Activated CD8-positive, alpha-beta memory T cell treated with anti-CD3 and anti-CD28 coated beads for 36 hours (primary cell): ENCODE measurements around the gene HNRNPDL. TPM values are rescaled to one million over a fixed set of nuclear protein-coding genes. Genes with fewer than 3 reads are reported as not detected.
"Not testable (repeated sequence)": the region's sequence is repeated elsewhere in the genome, so short reads cannot be mapped to it uniquely, and the experiment has no call there.

Experiments used
- CTCF ChIA-PET: fragments of 350-600 bp; sonication (Branson Sonifier 250); formaldehyde crosslinking; loops from one replicate; lab custom pipeline; 2021; ENCODE audit warnings: antibody characterized with exemption; lab: Charles Lee
- POLR2A ChIA-PET: fragments of 350-600 bp; sonication (Branson Sonifier 250); formaldehyde crosslinking; loops from one replicate; lab custom pipeline; 2021; ENCODE audit warnings: antibody characterized with exemption; lab: Charles Lee
- total RNA-seq, 2 experiments: library from RNA; stranded (reverse); gene quantifications; one replicate each; pipeline ENCODE4 v1.2.3, GENCODE V29; 2021

HNRNPDL gene
- total RNA-seq, 2 experiments from 2014 or later = 390 to 407 TPM

DNA sequence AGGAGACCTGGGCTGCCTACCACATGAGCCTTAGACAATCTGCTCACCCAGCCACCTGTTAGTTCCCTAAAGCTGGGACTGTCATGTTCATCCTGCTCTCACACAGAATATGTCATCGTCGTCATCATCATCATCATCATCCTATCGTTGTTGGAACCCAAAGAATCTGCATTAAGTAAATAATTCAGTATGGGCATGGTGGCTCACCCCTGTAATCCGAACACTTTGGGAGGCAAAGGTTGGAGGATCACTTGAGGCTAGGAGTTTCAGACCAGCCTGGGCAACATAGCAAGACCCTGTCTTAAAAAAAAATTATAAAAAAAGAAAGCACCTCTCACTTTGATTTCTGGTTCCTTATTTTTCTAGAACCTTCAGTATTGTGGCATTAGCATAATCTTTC, 6.5 kb upstream of the HNRNPDL start:
- ChIA-PET CTCF (interaction anchor here (0.6 to 1.0 kb wide), 4 partner anchors 15 to 362 kb away, joined by 3 to 4 read pairs (median 4); partner anchors contain the start of gene SCD5), POLR2A (interaction anchor here (0.6 kb wide), 1 partner anchor 27 kb away, joined by 6 read pairs; no protein-coding TSS in a partner anchor)

DNA sequence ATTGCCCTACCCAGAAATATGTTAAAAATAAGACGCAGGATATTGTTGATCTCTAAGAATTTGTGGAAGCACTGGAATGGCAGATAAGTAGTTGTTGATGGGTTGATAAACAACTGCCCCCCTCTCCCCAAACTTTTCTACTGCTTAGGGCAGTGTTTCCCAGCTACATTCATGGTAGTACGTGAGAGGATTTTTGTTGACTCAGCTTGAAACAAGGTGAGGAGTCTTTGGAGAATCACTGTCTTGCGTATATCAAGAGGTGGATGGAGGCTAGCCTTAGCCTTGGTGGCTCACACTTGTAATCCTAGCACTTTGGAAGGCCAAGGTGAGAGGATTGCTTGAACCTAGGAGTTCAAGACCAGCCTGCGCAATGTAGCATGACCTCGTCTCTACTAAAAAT, 5.9 kb upstream of the HNRNPDL start:
- POLR2A ChIA-PET = no interaction called here
- CTCF ChIA-PET = interaction anchor here (0.6 to 0.7 kb wide), 2 partner anchors 16 to 26 kb away, joined by 3 to 4 read pairs; no protein-coding TSS in a partner anchor

DNA sequence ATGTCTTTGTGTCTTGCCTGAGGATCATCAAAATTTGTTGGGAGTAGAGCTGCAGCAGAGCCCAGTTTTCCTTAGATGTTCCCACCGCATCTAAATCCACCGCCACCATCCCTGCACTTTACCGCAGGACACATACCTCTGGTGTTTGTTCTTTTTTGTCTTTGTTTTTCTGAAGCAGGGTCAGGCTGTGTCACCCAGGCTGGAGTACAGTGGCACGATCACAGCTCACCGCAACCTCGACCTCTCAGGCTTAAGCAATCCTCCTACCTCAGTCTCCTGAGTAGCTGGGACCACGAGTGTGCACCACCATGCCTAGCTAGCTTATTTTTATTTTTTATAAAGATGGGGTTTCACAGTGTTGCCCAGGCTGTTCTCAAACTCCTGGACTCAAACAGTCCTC, 4.7 kb upstream of the HNRNPDL start:
- CTCF ChIA-PET = no interaction called here
- POLR2A ChIA-PET = interaction anchor here (1.0 kb wide), 1 partner anchor 21 kb away, joined by 3 read pairs; no protein-coding TSS in a partner anchor

DNA sequence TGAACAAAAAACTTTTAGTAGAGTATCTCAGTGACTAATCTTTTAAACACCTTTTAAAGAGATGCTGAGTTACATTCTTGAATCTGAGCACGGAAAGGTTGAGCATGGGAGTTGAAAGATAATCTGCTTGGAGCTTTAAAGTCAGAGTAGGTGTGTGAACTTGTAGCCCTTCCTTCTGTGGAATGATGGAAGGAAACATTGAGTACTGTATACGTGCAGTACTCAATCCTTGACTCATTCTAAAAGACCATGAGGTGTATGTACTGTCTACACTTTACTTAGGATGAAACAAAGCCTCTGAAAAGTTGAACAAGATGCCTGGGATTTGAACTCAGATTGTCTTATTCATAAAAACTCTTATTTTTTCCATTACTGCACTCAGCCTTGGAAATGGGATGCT, 3.5 kb upstream of the HNRNPDL start:
- ChIA-PET POLR2A (no interaction called here), CTCF (no interaction called here)

DNA sequence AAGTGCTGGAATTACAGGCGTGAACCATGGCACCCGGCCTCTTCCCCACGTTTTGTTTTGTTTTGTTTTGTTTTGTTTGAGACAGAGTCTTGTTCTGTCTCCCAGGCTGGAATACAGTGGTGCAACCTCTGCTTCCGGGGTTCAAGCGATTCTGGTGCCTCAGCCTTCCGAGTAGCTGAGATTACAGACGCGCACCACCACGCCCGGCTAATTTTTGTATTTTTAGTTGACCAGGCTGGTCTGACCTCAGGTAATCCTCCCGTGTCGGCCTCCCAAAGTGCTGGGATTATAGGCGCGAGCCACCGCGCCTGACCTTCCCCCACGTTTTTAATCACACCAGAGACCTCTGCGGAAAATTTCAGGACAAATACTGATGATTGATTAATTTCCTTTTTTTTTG, 2.3 kb upstream of the HNRNPDL start:
- CTCF ChIA-PET = no interaction called here
- POLR2A ChIA-PET = no interaction called here

DNA sequence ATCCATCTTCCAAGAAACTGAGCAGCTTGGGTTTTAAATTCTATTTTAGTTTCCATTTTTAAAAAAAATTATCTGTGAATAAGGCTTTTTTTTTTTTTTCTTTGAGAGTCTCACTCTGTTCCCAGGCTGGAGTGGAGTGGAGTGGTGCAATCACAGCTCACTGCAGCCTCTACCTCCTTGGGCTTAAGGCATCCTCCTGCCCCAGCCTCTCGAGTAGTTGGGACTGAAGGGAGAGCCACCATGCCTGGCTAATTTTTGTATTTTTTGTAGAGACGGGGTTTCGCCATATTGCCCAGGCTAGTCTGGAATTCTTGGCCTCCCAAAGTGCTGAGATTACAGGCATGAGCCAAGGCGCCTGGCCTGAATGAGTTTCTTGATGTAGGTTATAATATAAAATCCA, 1.6 kb upstream of the HNRNPDL start:
- ChIA-PET POLR2A (interaction anchor here (1.0 kb wide), 1 partner anchor 57 kb away, joined by 12 read pairs; the partner anchor contains the start of gene HNRNPD), CTCF (no interaction called here)

DNA sequence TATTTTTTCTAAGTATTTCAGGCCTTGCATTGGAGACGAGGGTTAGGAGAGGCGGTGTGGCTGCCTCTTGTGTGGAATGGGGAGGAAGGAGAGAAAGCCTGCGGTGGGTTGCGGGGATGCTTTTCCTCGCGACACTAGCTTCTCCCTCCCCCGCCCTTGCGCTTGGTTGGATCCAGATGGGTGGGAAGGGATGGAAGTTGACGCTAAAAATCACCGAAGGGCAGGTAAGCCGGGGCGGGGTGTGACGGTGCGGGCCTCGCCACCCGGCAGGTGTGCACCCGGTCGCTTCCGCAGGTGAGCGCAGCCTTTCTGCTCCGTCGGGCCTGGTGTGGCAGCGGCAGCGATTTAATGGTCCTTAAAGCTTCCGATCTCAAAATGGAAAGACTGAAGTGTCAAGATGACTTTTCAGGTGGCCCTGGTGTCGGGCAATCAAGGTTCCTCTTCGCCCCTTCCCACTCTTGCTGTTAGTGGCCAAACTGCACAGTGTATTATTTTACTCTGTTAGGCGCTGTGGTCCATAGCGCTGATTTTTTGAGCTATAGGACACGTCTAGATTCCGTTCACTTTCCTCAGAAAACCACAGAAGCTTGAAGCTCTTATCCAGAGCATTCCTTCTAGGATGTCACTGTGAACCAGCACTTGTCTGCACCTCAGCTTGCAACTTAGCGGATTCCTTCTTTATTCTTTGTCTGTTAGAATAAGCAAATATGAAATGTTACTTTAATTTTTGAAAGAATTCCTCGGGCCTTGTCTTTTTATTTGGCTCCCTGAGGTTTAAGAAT, 893 bp upstream of the HNRNPDL start:
- CTCF ChIA-PET = interaction anchor here (0.6 kb wide), 2 partner anchors 22 kb away, joined by 3 read pairs; no protein-coding TSS in a partner anchor
- POLR2A ChIA-PET = interaction anchor here (1.0 kb wide), 1 partner anchor 57 kb away, joined by 12 read pairs; the partner anchor contains the start of gene HNRNPD

DNA sequence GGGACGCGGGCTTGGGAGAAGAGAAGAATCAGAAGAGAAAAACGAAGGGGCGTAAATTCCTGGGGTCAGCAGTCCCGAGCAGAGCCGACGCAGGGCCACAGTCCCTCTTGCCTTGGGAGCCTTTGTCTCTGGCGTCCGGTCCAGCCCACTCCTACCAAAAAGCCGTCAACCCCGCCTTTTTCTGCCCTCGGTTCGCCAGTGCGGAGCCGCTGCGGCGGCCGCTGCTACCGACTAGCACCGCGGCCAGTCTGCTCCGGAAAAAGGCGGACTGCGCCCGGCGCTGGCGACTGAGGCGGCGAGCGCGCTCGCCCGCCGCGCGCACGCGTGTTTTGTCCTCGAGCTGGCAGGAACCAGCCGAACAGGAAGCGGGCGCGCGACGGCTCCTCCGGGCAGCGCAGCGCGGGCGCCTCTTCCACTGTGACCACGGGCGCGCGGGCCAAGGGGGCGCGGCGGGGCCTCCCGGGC, 502 bp downstream of the HNRNPDL start:
- POLR2A ChIA-PET = interaction anchor here (0.5 to 3.4 kb wide), 11 partner anchors 9 to 958 kb away, joined by 3 to 41 read pairs (median 4); partner anchors contain the start of genes HNRNPD, RASGEF1B and SEC31A
- CTCF ChIA-PET = interaction anchor here (1.0 to 2.6 kb wide), 11 partner anchors 9 to 581 kb away, joined by 3 to 20 read pairs (median 4); partner anchors contain the start of genes HNRNPD and LIN54

DNA sequence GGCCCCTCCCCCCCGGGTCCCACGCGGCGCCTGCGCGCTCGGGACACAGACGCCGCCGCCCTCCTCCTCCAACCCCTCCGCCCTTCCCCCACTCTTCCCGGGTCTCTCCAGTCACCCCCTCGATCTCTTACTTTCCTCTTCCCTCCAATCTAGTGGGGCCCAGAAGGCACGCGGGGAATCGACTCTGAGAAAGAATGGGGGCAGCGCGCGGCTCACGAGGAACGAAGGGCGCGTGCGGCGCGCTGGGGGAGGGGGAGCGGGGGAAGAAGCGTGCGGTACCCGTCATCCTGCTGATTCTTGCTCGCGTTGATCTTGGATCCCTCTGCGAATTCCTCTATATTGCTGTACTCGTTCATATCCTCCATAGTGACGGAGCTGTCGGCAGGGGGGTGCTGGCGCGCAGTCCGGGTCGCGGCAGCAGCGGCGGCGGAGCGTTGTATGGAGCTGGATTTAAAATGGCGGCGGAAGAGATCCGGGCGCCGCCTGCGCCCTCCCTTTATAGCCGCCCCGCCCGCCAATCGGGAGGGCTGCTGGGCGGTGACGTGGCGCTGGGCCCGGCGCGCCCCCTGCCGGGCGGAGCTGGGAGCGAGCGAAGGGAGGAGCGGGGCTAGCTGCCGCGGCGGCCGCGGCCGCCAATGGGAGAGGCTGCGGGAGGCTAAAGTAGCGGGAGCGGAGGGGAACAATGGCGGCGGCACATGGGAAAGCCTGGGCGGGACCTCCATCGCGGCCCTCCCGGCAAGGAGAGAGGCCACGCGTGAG, 1.1 kb downstream of the HNRNPDL start:
- POLR2A ChIA-PET = interaction anchor here (0.5 to 3.4 kb wide), 13 partner anchors 9 to 957 kb away, joined by 3 to 41 read pairs (median 4); partner anchors contain the start of genes HNRNPD, RASGEF1B and SEC31A
- CTCF ChIA-PET = interaction anchor here (1.0 to 2.6 kb wide), 11 partner anchors 9 to 582 kb away, joined by 3 to 20 read pairs (median 4); partner anchors contain the start of genes HNRNPD and LIN54

DNA sequence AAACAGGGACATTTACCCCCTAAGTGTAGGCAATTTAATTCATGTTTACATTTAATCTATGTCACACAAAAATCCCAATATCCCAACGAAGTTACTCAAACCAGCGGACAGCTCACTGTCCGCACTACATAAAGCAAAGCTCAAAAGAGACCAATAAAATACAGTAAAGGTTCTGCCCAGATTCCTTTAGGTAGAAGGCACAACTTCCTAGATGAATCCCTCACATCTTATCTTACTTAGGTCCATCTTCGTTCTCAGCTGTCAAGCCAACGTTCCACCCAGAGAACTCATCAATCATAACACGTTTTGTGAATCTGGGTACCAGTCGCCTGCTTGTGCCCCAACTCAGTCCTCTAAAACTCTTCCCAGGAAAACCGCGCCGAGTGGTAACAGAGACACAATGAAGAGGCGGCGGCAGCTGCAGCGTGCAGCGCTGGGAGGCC, 1.7 kb downstream of the HNRNPDL start:
- ChIA-PET CTCF (interaction anchor here (0.7 to 2.6 kb wide), 10 partner anchors 9 to 582 kb away, joined by 3 to 20 read pairs (median 4); partner anchors contain the start of genes HNRNPD and LIN54), POLR2A (interaction anchor here (0.6 to 3.4 kb wide), 9 partner anchors 8 to 583 kb away, joined by 3 to 41 read pairs (median 4); partner anchors contain the start of gene HNRNPD)

DNA sequence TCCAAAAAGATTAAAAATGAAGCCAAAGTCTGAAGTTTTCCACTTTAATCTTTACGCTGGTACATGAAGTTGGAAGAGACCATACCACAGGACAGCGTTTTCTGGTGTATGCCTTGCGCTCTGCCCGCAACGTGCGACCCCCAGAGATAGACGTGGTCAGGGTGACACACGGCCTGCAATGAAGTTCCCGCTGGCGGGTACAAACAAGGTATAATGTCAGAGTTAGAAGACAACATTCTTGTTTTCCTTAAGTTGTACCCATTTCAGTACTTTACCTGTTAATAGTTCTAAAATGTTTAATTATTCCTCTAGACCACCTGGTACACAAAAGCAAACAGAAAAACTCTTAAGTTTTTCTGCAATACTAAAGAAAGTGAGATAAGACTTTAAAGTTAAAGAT, 4.8 kb downstream of the HNRNPDL start:
- POLR2A ChIA-PET = interaction anchor here (1.1 kb wide), 1 partner anchor 51 kb away, joined by 4 read pairs; no protein-coding TSS in a partner anchor
- CTCF ChIA-PET = no interaction called here

DNA sequence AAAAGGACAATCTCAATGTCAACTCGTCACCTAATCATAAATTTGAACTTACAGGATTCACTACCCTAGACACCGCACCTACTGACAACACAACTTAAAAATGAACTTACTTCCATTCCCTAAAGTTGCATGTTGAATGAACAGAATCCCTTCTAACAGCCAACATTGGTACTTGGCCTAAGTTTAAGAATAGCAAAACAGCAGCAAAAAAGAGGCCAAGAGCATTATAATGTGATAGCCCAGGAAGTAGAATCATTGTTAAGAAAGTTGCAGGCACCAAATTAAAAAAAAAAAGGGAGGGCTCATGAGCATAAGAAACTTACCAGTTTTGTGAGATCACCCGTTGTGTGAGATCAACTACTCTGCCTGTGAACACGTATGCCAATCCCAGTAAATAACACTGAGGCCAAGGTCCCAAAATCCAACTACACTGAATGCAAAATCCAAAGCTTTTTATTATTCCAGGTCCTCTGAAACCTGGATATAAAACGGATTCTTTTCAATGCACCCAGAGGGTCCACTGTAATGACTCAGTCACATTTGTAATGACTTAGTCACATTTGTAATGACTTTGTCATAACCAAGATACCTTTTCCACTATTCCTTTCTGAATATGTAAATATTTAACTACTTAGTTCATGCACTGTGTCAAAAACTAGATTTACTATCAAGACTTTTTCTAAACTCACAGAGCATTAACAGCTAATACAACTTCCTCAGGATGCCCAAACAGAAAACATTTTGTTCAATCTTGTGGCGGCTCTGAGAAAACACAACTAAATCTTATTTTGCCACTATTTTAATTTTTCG, 6.8 kb downstream of the HNRNPDL start:
- ChIA-PET POLR2A (interaction anchor here (1.2 to 1.6 kb wide), 2 partner anchors 45 to 49 kb away, joined by 3 to 6 read pairs; partner anchors contain the start of gene HNRNPD), CTCF (interaction anchor here (1.0 kb wide), 1 partner anchor 49 kb away, joined by 3 read pairs; the partner anchor contains the start of gene HNRNPD)

DNA sequence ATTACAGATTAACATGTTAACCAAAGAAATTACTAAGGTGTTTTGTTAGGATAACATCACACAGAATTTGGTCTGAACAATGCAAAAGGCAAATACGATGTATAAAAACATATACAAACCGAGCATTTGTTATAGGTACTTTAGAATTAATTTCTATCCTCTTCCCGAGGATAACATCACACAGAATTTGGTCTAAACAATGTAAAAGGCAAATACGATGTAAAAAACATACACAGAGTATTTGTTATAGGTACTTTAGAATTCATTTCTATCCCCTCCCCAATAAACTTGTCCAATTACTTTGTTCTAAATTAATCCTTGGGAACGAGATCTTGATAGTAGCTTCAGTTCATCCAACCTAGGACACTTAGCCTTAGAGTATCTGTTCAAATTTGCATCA, 7.6 kb downstream of the HNRNPDL start:
- CTCF ChIA-PET = interaction anchor here (1.0 kb wide), 1 partner anchor 67 kb away, joined by 3 read pairs; no protein-coding TSS in a partner anchor
- POLR2A ChIA-PET = no interaction called here

DNA sequence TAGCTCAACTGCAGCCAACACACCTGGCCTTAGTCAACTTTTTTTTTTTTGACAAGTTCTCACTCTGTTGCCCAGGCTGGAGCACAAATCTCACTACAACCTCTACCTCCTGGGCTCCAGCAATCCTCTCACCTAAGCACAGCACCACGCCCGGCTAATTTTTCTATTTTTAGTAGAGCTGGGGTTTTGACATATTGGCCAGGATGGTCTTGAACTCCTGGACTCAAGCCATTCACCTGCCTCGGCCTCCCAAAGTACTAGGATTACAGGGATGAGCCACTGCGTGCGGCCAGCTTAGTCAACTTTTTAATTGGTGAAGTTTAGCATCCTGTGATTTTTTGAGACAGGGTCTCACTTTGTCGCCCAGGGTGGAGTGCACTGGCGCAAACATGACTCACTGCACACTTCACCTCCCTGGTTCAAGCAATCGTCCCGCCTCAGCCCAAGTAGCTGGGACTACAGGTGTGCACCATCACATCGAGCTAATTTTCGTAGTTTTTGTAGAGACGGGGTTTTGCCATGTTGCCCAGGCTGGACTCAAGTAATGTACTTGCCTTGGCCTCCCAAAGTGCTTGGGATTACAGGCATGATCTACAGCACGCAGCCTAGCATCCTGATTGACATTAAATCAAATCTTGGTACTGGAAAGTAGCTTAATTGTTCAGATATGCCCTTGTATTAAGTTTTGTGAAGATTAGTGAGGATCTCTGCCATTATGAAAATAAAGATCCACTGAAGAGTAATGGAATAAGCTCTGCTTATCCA, 8.3 kb downstream of the HNRNPDL start:
- ChIA-PET CTCF (interaction anchor here (1.0 kb wide), 1 partner anchor 66 kb away, joined by 3 read pairs; no protein-coding TSS in a partner anchor), POLR2A (interaction anchor here (0.5 kb wide), 1 partner anchor 688 kb away, joined by 3 read pairs; no protein-coding TSS in a partner anchor)

DNA sequence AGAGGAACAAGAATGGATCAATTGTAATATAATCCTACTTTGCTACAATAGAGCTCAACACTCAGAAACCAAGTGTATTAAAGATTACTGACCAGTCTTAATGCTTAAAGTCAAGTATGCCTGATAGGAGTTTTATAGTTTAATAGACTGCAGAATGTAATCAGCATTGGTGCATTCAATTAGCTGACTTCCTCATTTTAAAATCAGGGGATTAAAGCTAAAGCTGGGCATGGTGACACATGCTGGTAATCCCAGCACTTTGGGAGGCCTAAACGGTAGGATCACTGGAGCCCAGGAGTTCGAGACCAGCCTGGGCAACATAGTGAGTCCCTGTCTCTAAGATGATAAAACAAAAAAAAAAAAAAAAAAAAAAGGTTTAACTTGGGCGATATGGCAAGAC, 10.8 kb downstream of the HNRNPDL start:
- CTCF ChIA-PET = interaction anchor here (1.7 kb wide), 1 partner anchor 9 kb away, joined by 10 read pairs; no protein-coding TSS in a partner anchor
- POLR2A ChIA-PET = interaction anchor here (0.6 kb wide), 1 partner anchor 742 kb away, joined by 4 read pairs; no protein-coding TSS in a partner anchor

DNA sequence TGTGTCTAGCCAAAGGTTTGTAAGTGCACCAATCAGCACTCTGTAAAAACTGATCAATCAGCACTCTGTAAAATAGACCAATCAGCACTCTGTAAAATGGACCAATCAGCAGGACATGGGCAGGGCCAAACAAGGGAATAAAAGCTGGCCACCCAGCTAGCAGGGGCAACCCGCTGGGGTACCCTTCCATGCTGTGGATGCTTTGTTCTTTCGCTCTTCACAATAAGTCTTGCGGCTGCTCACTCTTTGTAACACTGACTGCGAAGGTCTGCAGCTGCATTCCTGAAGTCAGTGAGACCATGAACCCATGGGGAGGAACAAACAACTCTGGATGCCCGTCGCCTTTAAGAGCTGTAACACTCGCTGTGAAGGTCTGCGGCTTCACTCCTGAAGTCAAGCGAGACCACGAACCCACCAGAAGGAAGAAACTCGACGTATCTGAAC, 14.3 kb downstream of the HNRNPDL start:
- CTCF ChIA-PET = interaction anchor here (1.2 kb wide), 1 partner anchor 13 kb away, joined by 3 read pairs; no protein-coding TSS in a partner anchor
- POLR2A ChIA-PET = no interaction called here

DNA sequence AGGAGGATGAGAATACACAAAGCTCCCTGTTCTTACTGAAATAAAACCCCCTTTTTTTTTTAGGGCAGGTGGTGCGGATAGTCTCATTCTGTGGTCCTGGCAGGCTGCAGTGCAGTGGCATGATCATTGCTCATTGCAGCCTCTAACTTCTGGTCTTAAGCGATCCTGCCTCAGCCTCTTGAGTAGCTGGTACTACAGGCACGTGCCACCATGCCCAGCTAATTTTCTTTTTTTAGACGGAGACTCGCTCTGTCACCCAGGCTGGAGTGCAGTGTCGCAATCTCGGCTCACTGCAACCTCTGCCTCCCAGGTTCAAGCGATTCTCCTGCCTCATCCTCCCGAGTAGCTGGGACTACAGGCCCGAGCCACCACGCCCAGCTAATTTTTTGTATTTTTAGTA, 15.2 kb downstream of the HNRNPDL start:
- CTCF ChIA-PET, POLR2A ChIA-PET: not testable (repeated sequence)
